Activated CD8-positive, alpha-beta memory T cell treated with anti-CD3 and anti-CD28 coated beads, Interleukin-2, amount 50 U/mL, for 4 hours (primary cell): ENCODE data around the gene ZMIZ1.

Source experiments
- DNase-seq: peaks from one replicate; pipeline ENCODE4 v3.0.0-alpha.2; 2020

ZMIZ1 gene

DNA sequence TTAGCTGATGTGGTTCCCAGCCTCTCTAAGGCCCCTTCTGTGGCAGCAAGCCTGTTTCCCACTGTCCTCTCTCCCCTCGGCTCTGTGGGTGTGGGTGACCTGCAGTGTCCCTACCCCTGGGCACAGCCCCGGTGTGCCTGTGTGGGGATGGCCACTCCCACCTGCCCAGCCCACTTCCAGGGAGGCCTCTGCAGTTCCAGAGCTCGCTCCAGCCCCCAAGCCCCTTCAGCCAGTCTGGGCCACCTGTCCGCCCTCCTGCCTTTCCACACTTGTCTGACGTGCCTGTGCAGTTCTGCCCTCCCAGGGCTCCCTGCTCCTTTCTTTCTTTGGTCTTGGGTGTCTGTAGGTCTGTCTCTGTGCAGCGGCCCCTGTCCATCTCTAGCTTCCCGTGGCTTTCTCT is 151.5 kb downstream of the ZMIZ1 start:
- no peak for DNase-seq

DNA sequence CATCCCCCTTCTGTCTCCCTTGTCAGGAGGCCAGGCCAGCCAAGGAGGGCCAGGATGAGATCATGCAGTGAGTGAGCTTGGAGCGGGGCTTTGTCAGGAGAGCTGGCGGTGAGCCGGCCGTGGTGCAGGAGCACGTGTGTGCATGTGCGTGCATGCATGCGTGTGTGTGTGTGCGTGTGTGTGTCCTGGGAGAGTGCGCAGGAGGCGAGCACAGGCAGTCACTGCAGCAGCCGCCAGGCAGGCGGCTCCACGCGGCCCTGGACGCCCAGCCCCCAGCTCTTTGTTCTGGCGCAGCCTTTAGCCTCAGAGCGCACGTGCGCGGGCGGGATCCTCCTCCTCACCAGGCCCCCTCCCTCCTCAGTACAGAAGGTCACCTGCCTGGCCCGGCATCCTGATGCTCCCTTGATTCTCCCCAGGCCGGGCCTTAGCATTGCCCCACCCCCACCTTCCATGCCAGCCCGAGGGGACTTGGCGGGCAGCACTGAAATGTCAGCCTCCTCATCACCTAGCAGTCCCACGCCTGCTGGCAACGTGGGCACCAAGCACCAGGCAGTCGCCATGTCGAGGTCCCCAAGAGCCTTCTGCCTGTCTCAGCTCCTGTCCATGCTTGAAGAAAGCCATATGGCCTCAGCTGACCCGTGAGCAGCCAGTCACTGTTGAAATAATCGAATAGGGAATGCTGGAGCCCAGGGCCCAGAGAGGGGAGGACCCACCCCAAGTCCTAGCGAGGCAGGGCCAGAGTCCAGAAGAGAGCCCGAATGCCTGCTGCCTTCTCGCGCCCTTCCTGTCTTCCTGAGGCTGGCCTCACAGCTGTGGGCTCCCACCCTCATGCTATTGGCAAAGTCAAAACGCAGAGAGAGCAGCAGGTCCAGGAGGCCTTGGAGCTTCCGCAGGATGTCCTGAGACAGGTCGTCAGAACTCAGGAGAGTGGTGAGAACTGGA is 152.6 kb downstream of the ZMIZ1 start:
- no peak for DNase-seq

DNA sequence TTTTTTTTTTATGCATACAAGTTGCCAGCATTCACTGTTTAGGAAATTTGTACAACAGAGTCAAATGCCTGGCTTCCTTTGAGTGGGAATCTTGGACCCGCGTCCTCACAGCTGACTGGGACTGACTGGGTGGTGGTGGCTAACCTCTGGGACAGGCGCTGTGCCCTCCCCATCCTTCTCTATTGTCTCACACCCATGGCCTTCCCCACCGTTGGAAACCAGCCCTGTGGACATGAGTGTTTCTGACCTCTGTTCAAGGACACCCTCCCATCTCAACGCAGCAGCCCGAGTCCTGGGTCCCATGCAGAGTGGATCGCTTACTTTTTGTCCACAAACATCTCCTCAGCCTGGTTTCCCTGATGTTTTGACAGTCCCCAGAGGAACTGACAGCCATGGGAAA is 153.4 kb downstream of the ZMIZ1 start:
- no peak for DNase-seq

DNA sequence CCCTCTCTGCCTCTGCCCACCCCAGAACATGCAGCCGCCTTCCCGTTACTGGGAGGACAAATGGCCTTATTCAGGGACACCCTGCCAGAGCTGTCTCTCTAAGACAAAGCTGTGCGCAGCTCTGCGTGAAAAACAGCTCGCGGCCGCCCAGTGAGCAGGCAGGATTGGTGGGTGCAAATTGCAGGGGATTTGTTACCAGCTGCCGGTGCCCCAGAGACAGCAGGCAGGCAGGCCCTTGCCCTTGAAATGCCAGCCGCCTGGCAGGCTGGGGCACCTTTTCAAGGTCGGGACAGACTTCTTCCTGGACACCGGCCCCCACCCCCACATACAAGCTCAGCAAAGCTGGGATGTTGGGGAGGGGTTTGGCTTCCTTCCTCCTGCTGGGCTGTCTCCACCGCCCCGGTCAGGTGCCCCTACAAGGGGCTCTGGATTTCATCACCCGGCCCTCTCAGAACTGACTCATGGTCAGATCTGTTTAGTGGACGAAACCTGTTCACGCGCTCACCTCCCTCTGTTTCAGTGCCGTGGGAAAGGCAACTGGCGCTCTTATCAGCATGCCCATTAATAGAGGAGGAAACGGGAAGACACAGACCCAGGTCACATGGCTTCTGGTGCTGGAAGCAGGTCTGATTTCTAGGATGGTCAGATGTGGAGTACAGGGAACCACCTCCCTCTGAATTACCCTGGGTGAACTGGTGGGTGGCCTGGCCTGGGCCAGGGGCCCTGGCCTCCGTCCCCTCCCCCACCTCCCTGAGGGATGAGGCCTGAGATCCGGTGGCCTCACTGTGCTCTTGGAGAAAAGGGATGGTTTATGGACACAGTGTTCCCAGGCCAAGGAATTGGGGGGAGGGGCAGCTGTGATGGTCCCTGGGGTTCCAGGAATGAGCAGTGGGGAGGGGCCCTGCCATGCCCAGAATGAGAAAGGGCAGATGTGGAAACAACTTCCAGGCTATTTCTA is 154.6 kb downstream of the ZMIZ1 start:
- no peak for DNase-seq

DNA sequence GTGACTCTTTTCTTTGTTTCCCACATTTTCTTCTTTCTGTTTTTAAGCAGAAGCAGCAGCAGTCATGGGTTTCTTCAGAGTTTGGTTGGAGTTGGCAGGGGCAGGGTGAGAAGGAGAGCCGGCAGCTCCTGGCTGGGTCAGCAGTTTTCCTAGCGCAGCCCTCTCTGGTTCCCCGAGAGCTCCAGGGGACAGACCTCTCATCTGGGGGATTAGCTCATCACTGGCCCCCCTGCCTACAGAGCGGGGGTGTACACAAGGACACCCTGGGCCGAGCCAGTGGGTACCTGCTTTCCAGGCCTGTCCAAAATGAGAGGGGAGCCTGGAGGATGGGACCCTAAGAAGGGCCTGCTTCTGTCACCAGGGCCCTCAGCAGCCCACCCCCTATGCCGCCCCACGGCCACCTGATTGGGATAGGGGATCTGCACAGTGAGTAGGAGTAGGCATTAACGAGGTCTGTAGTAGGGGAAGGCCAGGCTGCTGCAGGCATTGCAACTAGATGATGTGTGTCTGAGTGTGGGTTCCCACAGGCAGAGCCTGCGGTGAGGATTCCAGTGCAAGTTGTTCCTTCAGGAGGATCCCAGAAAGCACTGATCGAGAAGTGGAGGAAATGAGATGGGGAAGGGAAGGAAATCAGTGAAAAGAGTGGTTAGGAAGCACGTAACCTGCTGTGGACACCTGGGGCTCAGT is 155.6 kb downstream of the ZMIZ1 start:
- no peak for DNase-seq

DNA sequence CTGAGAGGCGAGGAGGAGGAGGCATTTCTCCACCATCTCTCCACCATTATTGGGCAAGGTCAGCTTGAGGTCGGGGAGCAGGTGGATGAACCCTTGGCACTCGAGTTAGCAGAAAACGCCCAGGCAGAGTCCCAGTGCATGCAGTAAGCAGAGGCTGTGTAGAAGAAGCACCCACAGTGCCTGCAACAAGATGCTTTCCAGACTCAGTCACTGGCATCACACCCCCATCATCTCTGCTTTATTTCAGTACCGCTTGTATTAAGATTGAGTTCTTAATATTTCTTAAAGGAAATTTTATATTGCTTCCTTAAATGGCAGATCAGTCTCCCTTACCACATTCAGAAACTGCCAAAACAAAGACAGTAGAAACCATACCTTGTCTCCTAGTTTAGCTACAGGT is 156.2 kb downstream of the ZMIZ1 start:
- DNase-seq: no peak

DNA sequence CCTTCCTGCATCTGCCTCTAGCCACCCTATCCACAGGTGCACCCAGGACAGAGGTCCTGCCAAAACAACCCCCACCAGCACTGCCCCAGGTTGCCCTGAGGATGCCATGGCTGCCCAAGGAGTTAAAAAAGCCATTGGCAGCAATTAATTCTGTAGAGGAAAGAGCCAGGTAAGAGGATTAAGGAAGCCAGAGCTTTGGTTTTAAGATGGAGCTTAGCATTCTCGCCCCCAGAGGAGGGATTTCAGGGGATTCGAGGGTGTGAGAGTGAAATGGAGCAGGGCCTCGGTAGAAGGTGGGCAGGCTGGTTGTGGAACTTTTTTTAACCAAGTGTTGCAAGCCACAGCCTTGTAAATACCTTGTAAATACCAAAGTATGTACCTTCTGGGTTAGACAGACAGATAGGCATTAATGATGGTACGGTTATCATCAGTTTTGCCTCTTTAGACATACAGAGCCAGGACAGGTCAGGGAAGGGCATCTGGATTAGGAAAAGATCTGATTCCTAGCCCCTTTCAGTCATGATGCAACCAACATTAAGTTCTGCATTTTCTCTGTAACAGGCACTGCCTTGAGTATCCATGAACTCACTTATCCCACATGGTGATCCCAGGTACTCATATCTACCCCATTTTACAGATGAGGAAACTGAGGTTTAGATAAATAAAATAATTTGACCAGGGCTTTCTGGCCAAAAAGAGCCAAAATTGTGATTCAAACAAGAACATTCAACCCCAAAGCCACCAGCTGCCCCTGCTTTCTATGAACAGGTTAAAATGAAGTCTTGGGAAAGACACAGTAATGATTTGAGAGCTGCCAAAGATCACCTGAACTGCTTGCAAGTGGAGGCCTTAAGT is 157.9 kb downstream of the ZMIZ1 start:
- DNase-seq: no peak

DNA sequence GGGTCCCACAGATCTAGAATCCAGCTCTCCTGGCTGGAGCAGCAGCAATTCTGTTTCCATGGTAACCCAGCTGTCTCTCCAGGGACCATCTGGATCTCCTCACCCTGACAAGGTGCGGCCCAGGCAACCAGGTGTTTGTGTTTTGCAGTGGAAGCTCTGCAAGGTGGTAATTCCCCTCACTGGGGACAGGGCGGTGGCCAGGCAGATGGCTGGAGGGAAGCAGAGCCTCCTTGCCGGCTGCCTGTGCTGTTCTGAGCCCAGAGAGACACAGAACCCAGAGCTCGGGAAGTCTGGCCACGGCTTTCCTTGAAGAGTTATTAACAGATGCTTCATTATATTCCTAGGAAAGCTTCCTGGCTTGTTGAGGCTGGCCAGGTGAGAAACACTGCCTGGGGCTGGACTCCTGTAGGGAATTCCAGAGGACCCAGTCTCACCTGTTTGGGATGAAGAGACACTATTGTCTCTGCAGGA is 160.3 kb downstream of the ZMIZ1 start:
- no peak for DNase-seq

DNA sequence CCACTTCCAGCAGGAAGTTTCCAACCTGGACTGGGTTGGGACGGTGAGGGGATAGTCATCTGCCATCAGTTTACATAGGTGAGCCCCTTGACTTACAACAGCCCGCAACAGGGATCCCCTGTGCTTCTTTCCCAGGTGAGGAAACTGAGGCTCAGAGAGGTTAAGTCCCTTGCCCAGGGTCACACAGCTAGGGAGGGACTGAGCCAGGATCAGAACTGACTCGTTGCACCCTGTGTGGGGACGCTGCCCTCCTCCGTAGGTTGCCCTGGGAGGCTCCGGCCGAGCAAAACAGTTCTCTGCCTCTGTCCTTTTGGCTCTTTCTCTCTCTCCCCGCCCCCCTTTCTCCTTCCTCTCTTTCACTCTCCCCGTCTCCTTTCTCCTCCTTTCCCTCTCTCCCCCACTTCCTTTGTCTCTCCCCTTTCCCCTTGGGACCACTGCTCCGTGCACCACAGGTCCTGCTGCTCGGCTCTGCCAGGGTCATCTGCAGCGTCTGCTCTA is 161.1 kb downstream of the ZMIZ1 start:
- no peak for DNase-seq

DNA sequence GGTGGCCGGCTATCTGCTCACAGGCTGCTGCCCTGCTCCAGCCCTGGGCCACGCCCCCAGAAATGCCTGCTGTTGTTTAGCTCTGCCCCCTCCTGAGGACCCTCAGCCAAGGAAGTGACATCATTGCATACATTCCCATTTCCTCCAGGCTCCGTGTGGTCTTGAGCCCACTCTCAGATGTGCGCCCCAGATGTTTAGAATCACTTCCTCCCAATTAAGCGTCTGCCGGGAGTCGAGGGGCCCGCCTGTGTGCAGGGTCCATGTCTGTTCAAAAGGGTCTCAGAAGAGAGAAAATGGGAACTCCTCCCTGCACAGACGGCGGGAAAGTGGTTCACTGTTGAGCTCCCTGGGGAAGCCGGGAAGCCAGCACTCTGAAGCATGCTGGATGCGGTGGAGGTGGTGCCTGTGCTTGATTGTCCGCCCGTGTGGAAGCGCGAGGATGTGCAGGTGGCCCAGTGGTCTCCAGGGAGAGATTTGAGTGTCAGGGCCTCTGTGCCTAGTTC is 161.6 kb downstream of the ZMIZ1 start:
- DNase-seq: no peak

DNA sequence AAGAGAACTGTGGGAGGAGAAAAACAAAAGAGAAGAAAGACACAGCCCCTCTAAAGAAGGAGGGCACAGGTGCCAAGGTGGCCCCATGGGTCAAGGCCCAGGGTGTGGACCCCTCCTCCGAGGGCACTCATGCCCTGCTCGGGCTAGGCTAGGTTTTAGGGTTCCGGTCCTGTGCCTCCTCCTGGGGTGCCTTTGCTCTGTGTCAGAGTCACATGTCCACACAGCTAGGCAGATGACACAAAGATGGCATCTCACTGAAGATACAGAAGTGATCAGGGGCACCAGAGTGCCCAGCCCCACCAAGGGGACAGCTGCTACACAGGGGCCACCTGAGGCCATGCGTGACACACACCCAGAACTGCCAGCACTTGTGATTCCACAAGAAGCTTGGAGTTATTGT is 162.1 kb downstream of the ZMIZ1 start:
- no peak for DNase-seq

DNA sequence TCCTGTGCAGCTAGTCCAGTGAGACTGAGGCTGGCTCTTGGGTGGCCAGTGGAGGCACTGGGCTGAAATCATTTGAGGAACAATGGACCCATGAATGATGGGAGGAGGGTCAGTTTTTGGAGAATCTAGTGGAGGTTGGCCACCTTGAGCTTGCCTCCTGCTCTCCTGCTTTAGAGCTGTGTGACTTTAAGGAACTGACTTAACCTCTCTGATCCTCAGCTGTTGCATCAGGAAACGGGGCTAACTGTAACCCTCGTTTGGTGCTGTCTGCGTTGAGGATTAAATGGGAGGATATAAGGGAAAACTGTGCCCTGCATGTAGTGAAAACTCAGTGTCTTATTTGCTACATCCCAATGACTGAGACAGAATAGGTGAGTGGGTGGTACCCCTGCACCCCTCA is 163.1 kb downstream of the ZMIZ1 start:
- DNase-seq: no peak

DNA sequence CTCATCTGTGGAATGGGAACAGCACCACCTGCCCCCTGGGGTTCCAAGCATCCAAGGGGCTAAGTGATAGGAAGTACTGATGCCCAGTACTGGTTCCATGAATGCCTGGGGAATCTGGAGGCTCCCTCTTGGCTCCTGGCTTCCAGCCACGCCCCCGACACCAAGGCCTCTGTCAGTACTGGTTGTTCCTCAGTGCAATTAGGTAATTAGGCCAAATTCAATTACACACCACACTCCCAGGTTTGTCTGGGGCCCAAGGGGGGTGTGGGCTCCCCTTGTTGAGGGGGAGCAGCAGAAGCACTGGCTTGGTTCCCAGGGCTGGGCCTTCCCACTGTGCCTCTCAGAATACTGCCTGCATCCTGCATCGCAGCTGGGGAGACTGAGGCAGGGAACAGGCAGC is 164.1 kb downstream of the ZMIZ1 start:
- DNase-seq: no peak

DNA sequence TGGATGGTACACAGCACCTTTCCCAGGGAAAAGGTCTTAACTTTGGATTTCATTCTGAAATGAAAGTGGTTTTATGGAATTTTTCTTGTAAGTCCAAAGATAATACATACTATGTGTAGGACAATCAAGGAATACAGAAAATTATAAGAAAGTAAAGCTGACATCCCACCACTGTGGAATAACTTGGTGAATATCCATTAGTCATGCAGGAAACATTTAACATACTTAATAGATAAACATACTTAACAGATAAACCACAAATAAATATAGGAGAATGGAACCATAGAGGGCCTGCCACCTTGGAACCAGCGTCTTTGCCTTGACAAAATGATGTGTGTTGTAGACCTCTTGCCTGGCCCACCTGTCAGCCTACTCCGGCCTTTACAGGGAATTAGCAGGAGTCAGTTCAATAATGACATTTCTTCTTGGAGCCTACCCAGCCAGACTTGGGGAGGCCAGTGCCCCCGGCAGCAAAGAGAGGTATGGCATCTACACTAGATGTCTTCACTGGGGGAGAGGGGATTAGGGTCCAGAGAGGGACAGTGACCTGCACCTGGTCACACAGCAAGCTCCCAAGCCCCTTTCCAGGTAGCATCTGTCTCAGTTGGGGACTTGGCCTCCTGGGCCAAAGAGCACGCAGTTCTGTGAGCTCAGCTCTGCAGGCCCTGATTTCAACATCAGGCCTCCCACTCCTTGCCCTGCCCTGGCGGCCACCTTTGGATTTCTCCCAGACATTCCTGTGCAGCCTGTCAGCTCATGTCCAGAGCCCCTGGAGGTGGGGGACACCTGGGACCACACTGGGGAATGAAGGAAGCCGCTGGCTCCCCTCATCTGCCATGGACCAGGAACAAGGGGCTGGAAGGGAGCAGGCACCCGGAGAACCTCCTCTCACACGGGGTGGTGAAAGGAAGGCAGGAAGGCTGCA is 165.9 kb downstream of the ZMIZ1 start:
- no peak for DNase-seq

DNA sequence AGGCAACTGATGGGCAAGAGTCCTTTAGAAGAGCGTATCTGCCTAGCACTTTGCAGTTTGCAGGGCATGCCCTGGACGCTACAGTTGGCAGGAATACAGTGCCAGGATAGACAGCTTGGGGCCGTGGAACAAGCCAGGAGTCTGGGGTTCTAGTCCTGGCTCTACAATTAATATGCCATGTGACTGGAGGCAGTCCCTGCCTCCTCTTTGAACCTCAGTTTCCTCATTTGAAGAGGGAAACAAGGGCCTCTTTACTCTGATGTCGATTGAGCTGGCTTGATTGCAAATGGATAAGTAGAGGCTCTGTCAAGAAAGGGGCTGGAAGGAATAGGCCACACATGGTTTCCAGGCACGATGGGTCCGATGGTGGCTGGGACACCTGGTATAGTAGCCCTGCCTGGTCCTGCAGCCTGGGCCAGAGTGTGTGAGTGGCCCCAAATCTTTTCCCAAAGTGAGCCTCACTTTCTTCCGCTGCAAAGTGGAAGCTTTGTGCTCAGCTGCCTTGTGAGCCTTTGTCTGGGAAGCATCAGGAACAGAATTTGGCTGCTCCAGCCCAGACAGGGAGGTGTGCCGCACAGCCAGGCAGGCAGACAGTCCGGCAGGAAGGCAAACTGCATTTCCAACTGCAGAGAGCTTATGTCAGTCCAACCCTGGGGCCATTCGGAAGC is 167.1 kb downstream of the ZMIZ1 start:
- DNase-seq: no peak

DNA sequence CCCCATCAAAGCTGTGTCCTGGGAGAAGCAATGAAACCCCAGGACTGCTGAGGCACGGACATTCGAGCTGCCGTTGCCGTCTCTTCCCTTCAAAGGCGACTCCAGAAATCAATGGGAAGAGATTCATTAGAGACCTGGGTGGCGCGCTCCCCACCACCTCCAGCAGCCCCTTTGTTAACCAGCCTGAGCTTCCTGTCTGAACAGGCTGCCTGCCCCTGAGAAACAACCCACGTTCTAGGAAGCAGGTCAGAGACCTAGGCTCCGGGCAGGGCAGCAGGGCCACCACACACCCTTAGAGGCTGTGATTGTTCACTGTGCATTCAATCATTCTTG is 167.6 kb downstream of the ZMIZ1 start:
- DNase-seq: no peak

DNA sequence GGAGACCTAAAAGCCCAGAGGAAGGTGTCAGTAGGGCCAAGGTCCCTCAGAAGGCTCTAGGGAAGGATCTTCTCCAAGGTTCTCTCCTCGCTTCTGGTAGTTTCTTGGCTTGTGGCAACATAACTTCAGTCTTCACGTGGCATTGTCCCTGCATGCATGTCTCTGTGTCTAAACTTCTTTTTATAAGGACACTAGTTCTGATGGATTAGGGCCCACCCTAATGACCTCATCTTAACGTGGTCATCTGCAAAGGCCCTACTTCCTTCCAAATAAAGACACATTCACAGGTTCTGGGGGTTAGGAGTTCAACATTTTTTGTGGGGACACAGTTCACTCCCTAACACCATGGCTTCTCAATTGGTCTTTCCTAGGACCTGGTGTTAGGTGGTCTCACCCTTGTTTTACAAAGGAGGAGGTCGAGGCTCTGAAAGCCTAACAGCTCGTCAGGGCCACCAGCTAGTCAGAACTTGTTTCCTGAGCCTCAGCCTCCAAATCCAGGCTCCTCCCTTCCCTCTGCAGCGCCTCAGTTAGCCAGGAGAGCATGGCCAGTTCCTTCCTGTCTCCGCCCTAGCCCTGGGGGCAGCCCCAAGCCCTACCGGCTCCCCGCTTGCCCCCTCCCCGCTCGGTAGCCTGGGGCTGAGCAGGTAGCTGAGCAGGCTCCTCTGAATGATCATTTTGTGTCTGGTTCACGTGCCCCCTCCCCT is 168.8 kb downstream of the ZMIZ1 start:
- no peak for DNase-seq

DNA sequence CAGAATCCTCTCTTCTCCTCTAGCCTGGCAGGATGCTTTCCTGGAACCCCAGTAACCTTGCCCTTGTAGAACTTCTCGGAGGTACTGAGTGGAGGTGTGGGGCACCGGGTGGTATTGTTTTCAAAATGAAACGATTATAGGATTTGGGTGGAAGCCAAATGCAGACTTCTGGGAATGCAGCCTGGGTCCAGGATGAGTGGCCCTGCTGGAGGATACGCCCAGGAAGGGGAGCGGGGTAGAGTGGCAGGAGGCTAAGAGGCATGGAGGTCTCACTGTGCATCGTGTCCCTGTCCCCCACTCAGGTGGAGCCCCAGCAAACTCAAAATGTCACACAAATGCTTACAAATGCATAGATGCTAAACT is 169.4 kb downstream of the ZMIZ1 start:
- DNase-seq: no peak

DNA sequence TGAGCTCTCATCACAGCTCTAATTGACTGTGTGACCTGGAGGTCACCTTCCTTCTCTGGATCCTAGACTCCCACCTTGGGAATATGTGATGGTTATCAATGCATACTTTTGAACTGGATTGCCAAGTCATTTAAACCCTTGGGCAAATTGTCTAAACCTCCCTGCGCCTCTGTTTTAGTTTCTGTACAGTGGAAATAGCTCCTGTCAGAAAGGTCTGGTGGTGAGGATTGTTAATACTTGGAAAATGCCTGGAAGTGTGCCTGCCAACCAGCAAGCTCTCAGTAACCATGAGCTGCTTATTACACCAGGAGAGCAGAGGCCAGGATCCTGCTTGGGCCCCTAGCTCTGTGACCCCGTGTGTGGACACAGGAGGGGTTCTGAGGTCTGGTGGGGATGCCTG is 169.8 kb downstream of the ZMIZ1 start:
- DNase-seq: no peak
